Ramos (cell line): ENCODE results near the gene C3orf18.

Experiments used
- in situ Hi-C: fragments of 300-500 bp; cut with MboI; formaldehyde crosslinking; loops from one replicate; pipeline ENCODE4 v1.14.3; 2022; ENCODE audit warnings: low sequenced_read_pairs; ENCODE audit not compliant: unreplicated experiment

Gene C3orf18

DNA sequence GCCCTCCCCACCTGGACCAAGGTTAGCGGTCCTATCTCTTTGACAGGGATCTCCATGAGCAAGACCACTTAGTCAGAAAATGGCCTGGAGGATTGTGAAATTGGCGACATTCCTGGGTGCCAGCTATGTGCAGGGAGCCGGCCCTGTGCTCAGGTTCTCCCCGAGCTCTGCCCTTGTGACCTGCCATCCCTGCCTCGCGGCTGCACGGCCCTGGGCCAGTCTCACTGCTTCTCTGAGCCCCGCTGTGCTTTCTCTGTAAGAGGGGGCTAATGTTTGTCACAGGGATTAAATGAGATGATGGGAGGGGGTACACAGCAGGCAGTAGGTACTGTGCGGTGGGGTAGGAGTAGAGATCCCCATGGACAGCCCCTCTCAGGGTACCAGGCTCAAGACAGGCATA is 14.9 kb downstream of the C3orf18 start:
- in situ Hi-C loops: no loop called here

DNA sequence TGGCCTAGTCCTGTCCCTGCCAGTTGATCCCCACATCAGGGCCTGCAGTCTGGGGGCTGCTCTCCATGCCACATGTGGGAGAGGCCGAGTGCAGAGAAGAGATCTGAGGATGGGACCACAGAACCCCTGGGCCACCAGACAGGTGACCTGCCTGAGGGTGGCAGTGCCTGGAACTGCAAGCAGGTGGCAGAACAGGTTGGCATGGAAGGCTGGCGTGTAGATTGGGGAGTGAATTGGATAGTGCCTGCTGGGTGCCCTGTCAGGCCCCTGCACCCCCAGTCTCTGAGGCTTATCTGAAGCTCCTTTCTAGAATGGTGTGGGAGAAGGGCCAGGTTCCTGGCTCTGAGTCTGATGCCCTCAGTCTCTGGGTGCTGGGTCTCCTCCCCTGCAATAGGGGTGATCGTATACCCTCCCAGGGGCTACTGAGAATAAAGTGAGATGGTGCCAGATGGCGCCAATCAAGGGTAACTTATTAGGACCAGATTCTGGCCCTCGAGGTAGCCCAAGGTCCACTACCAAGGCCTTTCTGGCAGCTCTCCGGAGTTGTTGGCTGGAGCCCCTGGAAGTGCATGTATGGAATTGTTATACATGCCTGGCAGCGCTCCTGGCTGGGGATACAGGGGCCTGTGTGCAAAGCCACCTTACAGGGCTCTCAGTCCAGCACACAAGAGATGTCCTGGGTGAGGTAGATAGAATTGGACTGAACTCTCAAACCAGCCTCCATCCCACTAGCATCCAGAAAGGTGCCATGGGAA is 15.7 kb downstream of the C3orf18 start:
- in situ Hi-C loops: no loop called here

DNA sequence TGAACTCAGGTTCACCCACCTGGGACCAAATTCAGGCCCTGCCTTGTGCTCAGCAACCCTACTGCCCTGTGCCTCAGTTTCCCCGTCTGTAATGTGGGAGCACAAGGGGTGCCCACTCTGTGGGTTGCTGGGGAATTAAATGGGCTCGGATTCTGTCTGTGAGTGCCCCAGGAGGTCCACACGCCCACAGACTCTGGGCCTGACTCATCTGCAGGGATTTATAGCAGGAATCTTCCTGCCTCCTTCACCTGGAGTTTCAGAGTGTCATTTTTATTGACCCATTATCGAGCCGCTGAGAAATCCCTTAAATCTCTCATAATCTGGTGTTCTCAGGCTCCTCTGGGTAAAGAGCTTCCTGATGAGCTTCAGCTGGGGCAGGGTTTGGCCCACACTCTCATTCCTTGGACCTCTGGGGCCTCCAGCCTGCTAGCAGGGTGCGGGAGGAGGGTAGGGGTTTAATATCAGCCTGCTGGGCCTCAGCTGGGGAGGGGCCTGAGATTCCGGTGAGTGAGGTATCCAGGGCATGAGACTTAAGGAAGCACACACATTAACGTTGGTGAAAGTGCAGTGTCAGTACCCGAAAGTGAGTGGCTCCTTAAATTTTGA is 16.4 kb downstream of the C3orf18 start:
- in situ Hi-C loops: no loop called here

DNA sequence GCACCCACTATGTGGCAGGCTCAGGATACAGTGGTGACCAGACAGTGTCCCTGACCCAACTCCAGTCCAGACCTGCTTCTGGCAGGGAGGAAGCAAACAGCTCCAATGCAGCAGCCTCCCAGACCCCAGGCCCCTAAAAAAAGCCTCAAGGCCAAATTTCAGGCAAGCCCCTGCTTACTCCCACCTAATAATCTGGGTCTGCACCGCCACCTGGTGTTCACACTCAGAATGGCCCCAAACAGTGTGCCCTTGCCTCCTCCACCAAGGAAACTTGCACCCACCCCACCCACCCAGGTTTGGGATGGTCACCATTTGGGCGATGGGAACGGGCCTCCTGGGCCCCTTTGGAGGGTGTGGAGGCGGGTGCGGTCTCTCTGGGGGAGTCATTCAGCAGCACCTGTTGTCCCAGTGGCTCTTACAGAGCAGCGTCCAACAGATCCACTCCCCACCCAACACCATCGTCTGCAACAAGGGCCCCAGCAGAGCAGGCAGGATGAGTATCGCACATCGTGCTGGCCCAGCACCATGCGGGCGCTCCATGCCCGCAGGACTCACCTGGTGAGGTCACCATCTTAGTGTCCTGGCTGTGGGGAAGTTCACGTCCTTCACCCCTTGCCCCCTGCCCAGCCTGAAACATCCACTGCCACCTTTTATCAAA is 17.3 kb downstream of the C3orf18 start:
- in situ Hi-C loops: no loop called here

DNA sequence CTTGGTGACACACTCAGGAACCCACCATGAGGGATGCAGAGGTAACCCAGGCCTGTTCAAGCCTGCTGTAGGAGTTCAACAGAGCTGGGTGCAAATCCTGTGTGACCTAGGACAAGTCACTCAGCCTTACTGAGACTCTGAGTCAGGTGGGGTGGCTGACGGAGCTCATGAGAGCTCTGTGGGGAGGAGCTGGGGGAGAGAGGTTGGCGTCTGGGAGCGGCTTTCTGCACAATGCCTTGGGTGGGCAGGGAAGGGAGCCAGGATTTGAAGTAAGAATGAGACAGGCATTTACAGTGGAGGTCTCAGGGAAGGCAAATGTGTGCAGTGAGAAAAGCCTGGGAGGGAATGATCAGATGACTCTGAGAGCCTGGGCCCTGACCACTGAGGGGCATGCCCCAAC is 18.3 kb downstream of the C3orf18 start:
- in situ Hi-C loops: no loop called here

DNA sequence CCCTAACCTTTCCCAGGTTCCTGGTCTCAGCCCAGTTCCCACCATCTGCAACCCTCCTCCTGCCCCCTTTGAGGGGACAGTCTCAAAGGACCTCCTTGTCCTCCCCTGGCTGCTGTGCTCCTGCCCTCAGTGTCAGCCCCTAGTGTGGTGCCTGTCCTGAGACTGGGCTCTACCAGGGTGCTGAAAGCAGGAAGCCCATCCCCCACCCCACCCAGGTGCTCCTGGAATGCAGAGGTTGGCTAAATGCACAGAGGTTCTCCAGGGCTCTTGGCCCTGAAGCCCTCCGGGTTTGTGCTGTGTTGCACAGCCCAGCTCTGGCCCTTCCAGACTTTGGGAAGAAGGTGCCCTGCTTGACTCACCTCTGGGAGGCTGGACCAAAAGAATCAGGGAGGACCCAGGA is 21.8 kb downstream of the C3orf18 start:
- in situ Hi-C loops: no loop called here

DNA sequence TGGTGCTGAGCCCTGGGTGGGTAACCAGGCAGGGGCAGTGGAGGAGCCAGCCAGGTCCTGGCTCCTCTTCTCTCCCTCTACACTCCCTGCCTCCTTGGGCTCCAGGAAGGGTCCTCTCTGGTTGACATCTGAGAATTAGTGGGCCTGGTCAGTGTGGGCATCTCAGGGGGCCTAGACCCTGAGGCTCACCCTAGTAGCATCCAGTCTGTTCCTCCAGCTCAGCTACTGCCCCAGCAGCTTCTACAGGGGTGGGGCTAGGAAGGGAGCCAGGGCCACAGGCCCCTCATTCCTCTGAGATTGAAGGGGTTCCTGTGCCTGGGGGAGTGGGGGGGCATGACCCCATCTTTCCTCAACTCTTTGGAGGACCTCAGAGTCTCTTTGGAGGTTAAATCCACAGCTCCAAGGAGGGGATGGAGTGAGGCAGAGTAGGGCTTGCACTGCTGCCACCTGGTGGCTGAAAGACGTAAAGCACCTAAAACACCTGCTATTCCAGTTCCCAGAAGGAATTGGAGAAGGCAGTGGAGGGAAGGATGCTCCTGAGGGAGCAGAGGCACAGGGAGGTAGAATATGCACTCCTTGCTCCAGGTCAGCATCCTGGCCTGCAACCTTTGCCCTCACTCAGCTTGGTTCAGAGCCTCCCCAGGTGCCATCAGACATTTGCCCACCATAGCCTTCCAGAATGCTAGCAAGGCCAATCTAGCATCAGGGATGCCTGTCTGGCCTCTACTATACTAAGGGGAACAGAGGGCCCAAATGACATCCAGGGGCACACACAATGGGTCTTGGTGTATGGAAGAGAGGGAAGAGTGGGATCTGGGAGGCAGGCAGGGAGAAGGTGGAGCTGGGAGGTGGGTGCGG is 25.1 kb downstream of the C3orf18 start:
- in situ Hi-C loops: no loop called here

DNA sequence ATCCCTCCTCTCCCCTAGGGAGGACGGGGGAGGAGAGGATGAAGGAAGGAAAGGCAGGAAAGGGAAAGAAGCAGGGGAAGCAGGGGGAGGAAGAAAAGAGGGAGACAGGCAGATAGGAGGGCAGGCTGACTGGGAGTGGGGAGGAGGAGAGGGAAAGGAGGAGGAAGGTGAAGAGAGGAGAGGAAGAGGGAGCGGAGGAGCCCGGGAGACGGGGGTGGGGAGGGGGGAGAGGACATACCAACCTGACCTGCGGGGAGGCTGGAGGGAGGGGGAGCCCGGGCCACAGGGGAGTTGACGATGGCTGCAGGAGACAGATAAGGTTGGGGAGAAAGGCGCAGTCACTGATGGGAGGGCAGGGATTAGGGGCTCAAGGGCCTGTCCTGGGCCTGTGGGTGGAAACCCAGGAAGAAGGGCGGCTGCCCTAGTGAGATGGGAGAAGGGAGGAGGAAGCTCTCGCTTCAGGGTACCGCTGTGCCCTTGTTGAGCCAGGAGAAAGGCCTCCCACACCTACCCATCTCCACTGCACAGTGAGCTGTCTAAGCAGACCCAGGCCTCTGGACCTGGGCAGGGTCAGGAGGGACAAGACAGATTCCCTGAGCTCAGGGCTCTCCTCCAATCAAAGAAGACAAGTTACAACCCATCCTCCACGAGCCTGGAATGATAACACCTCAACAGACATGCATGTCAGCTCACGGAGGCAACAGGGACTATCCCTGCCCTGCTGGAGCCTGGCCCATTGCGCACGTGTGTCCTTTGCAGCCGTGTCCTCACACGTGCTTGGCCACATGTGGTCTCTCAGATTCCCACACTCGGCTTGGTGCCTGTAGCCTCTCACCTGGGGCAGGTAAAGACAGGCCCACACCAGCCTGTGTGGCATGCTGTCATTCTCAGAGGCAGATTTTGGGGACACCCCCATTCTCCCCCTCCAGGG is 27.9 kb downstream of the C3orf18 start:
- in situ Hi-C loops: no loop called here

DNA sequence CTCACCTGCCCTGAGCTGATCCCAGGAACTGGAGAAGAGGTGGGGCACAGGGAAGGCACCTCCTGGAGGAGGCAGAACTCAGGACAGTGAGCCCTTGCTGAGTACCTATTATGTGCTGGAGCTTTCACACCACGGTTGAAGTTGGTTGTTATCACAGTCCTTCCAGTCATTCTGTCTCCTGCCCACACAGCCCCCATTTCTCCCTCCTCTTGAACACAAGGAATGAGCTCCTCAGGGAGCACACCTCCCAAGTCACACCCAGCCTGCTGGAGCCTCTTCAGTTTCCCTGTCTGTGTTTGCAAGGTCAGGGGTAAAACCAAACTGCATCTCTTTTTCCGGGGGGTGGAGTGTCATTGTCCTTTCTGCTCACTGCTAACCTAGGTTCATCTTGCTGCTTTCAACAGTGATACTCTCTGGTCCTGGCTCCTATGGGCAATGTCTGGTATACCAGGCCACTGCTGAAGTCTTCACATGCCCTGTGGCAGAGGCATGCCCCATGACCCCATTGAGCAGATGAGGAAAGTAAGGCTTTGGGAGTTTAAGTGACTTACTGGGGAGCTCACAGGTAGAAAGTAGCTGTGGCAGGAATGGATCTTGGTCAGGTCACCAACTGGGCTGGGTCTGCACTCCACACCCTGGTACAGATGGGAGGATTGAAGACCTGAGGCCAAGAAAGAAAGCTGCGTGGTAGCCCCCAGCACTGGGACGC is 30.0 kb downstream of the C3orf18 start:
- in situ Hi-C loops: no loop called here

DNA sequence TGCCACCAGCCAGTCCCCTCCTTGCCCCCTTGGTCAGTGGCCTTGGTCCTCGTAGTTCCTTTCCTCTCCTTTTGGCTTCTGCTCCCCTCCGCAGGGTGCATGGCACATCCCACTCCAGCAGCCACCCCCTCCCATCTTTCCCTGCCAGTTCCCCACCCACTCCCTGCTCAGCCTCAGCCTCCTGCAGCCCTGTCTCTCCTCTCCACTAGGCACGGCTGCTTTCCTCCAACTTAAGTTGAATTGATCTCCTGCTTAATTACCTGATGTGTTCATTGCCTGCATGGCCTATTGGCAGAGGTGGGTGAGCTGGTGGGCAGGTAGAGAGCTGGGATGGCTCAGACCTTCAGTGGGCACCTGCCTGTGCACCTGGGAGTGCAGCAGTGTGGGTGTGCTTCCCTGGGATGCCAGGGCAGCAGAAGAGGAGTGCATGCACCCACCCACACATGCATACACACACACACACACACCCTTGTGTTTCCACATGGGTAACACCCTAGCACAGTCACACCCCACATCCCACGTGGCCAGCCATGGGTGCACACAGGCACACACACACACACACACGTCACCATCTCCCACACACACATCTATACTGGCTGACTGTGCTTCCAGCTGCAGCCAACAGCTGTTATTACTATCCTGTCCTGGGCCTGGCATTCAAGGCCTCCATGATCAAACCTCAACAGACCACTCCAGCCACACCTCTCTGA is 30.9 kb downstream of the C3orf18 start:
- in situ Hi-C loops: no loop called here

DNA sequence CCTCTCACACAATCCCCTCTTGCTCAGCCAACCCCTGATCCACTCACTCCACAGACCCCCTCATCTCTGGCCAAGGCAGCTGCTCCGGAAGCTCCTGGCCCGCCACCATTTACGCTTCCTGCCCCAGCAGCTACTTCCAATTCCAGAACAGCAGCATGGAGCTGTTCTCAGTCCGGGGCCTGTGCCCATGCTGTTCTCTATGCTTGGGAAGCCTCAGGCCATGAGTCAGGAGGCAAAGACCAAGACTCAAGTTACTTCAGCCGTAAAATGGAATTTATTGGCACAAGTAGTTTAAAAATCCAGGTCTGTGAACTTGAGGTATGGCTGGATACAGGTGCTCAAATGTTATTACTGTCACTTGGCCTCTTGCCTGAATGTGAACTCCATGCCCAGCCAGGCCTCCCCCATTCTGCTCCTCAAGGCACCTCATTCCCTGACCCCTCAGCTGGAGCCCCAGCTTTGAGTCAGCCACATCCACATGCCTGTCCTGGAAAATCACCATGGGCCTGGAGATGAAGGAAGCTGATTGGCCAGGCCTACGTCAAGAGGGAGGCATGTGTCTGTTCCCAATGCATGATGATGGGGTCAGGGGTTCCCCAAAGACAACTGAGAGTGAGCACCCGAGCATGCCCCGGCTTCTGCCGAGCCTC is 32.7 kb downstream of the C3orf18 start:
- in situ Hi-C loops: no loop called here

DNA sequence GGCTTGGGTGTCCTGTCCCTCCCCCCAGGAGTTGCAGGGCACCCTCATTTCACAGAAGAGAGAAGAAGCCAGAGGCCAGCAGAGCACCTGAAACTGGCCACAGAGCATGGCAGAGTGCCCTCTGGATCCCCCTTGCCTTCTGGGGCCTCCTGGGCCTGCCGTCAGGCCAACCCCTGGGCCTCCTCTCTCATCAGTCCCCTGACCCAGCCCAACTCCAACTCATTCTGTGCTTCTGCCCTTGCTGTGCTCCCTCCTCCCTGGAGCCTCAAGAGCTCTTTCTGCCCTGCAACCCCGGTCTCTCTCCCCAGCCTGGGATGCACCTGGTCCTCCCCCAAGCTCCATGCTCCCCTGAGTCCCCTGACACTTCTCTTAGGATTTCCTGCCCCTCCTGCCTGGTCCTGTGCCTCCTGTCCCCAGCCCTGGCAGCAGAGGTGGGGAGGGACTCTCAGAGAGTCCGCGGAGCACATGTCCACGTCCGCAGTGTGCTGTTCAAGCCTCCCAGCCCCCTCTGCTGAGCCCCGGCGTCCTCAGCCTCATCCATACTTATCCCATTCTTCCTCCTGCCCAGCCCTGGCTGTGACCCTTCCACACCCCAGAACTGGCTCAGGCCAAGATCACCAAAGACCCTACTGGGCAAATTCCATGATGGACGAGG is 33.6 kb downstream of the C3orf18 start:
- in situ Hi-C loops: no loop called here

DNA sequence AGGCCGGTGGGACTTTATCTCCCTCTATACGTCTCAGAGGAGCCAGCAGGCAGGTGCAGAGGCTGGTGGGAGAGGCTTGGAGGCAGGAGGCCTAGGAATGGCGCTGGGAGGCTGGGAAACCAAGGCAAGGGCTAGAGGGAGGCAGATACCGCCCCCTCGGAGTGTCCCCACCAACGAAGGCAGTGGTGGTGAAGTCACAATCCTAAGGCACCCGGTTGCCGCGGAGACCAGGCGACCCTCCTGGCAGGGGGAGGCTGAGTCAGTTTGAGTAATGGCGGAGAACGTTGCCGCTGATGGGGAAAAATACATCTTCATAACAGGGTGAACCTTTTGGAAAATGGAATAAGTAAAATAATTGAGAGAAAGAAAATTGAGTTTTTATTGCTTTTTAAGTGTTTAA is 34.2 kb downstream of the C3orf18 start:
- in situ Hi-C loops: no loop called here

DNA sequence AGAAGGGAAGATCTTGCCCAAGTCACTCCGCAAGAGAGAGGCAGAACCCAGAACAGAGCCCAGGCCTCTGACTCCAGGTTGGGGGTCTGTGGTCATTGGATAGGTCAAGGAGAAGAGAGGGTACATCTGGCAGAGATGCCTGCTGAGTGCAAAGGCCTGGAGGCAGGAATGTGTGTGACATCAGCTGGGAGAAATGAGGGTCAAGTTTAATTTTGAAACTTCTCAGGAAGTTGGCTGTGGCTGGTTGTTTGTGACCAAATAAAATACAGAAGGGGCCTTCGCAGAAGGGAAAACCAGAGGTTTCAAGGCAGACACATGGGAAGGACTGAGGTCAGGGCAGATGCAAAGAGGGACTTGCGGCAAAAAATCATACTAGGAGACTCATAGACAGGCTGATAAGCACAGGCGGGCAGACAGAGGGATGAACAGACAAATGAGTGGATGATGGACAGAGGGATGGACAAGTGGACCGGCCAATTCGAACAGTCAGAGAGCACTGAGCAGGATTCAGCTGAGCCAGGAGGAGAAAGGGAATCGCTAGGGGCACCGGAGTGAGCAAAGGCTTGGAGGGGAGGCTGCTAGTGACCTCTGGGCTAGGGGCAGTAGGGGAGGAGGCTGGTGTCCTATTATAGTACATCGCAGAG is 35.4 kb downstream of the C3orf18 start:
- in situ Hi-C loops: no loop called here

DNA sequence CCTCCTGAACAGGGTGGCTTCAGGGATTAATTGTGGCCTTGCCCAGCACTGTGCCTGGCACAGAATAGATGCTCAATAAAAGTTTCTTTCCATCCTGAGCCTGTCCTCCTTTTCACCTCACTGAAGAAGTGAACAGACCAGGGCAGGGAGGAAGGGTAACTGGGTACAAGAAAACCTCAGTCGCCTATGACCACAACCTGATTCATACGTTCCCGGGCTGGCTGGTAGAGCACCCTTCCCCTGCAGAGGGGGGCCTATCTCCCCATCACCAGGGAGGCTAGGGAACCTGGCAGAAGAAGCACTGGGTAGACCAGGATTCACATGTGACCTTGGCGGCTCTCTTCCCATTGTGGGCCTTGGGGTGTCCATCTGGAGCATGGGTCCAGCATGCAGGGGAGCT is 36.3 kb downstream of the C3orf18 start:
- in situ Hi-C loops: no loop called here

DNA sequence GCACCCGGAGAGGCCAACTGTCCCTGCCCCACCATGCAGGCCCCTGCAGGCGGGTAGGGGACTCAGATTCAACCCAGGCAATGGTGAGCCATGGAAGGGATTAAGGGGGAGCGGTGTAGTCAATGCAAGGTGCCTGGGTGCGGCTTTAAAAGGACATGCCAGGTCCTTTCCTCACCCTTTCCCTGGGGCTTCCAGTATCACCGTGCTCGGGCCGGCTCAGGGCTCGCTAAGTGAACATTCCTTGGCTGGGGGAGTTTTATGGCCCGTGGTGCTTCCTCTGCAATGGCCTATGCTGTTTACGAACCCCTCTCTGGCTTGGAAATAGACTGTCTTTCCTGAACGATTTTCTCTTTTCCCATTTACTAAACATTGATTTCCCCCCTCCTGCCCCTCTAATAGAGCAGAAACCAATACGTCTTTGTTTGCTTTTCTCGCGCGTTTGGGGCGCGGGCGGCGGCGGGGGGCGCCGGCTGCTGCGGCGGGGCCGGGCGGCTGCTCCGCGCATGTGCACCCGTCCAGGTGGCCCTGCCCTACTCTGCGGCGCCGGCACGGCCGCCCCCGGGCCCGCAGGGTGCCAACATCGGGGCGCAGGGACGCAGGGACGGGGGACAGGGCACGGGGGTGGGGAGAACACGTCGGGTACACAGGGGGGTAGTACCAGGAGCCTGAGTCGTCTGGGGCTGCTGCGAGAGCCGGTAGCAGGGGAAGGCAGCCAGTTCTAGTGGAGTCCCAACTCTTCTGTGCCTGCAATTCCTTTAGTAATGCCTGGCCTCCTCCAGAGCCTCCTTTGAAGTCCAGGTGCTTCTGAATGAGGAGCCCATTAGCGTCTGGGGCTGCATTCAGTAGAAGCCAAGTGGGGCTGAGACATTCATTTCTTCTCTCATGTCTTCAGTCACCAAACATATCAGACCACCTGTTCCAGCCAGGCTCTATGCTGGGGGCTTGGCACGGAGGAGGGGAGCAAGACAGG is 37.3 kb downstream of the C3orf18 start:
- in situ Hi-C loops: no loop called here
